HCT116 (cell line): ENCODE results near the gene OPRL1. TPM values are rescaled to one million over a fixed set of nuclear protein-coding genes. Genes with fewer than 3 reads are reported as not detected.

ENCODE experiments used
- ATAC-seq: fragments of 200-7000 bp; cut with Tn5 transposase; 2 replicates; pipeline ENCODE4 v1.9.1; 2020; ENCODE audit warnings: mild to moderate bottlenecking, moderate library complexity
- BruUV-seq: library from RNA; stranded (reverse); fragments of 400-500 nt; replicated peaks from 2 replicates; lab custom pipeline; 2021; lab: Mats Ljungman, UMichigan
- CTCF ChIA-PET: fragments of 300-600 bp; sonication (Branson Sonifier 250); formaldehyde crosslinking; loops from one replicate; lab custom pipeline; 2021; ENCODE audit warnings: antibody characterized with exemption; lab: Charles Lee
- POLR2A ChIA-PET: fragments of 300-600, 350-600 bp; sonication (Branson Sonifier 250); formaldehyde crosslinking; loops from one replicate; lab custom pipeline; 2021; ENCODE audit warnings: antibody characterized with exemption; lab: Charles Lee
- RAD21 ChIA-PET, 2 experiments: fragments of 300-600 bp; sonication (Branson Sonifier 250); formaldehyde crosslinking; loops; one replicate each; lab custom pipeline; 2023; ENCODE audit warnings: low total read pairs in 2 of 2; ENCODE audit not compliant: uncharacterized antibody in 2 of 2, unreplicated experiment in 2 of 2, low non-redundant PET in 1 of 2; lab: Charles Lee
- DNase-seq: peaks from one replicate; pipeline ENCODE4 v3.0.0-alpha.2; 2010; ENCODE audit warnings: low read depth, low spot score
- H2AFZ ChIP-seq: fragments of 200-600 bp; shearing (Covaris generic), sonication (generic); 2 replicates; pipeline ENCODE4 v1.6.1; 2017; ENCODE audit warnings: low read depth, mixed run types, mixed read lengths, antibody characterized with exemption, low read length; ENCODE audit not compliant: poor library complexity, severe bottlenecking
- H3K27ac ChIP-seq: 2 replicates; pipeline ENCODE4 v1.5.1; 2012; ENCODE audit warnings: low read depth, low read length
- H3K27me3 ChIP-seq: fragments of 200-600 bp; sonication (generic); 2 replicates; pipeline ENCODE4 v1.6.1; 2016; ENCODE audit warnings: mixed run types, low read length, mixed read lengths; ENCODE audit not compliant: insufficient read depth
- H3K36me3 ChIP-seq, 2 experiments: fragments of 200-500 bp in 1 of 2; fragments of 200-600 bp in 1 of 2; sonication (Bioruptor generic) in 1 of 2; sonication (generic) in 1 of 2; 2 replicates each; pipeline versions ENCODE4 v1.5.1 to v1.6.1; 2014 to 2016; ENCODE audit warnings: low read length in 2 of 2, inconsistent platforms in 1 of 2, mixed read lengths in 1 of 2, mixed run types in 1 of 2; ENCODE audit not compliant: insufficient read depth in 2 of 2, control insufficient read depth in 1 of 2
- H3K4me1 ChIP-seq, 2 experiments: fragments of 200-600 bp in 1 of 2; sonication (generic) in 1 of 2; 2 replicates each; pipeline versions ENCODE4 v1.5.1 to v1.6.1; 2012 to 2017; ENCODE audit warnings: low read length in 2 of 2, inconsistent platforms in 1 of 2, mild to moderate bottlenecking in 1 of 2, mixed read lengths in 1 of 2, mixed run types in 1 of 2, moderate library complexity in 1 of 2; ENCODE audit not compliant: insufficient read depth in 2 of 2, control insufficient read depth in 1 of 2
- H3K4me2 ChIP-seq: fragments of 200-600 bp; sonication (generic); 2 replicates; pipeline ENCODE4 v1.6.1; 2017; ENCODE audit warnings: mixed run types, low read length, mixed read lengths
- H3K4me3 ChIP-seq, 2 experiments: fragments of 200-600 bp in 1 of 2; sonication (generic) in 1 of 2; replicated peaks in 1 of 2; 2 replicates each; pipeline ENCODE4 v1.5.1; 2011 to 2016; ENCODE audit warnings: low read length in 2 of 2, control low read depth in 1 of 2, low read depth in 1 of 2, mild to moderate bottlenecking in 1 of 2, mixed read lengths in 1 of 2, mixed run types in 1 of 2
- H3K79me2 ChIP-seq: fragments of 200-600 bp; sonication (generic); 2 replicates; pipeline ENCODE4 v1.6.1; 2017; ENCODE audit warnings: mild to moderate bottlenecking, mixed run types, low read length, moderate library complexity, mixed read lengths; ENCODE audit not compliant: insufficient read depth
- H3K9ac ChIP-seq: fragments of 200-600 bp; sonication (generic); 2 replicates; pipeline ENCODE4 v1.6.1; 2016; ENCODE audit warnings: low read length, mixed read lengths
- H3K9me2 ChIP-seq: fragments of 200-600 bp; sonication (generic), shearing (Covaris generic); 2 replicates; pipeline ENCODE4 v1.6.1; 2017; ENCODE audit warnings: mixed run types, mild to moderate bottlenecking, moderate library complexity; ENCODE audit not compliant: insufficient read depth
- H3K9me3 ChIP-seq, 2 experiments: fragments of 200-500 bp in 1 of 2; fragments of 200-600 bp in 1 of 2; sonication (Bioruptor generic) in 1 of 2; sonication (generic) in 1 of 2; 2 replicates each; pipeline ENCODE4 v1.6.1; 2014 to 2017; ENCODE audit warnings: low read length in 2 of 2, mixed read lengths in 2 of 2, inconsistent platforms in 1 of 2, low read depth in 1 of 2, mild to moderate bottlenecking in 1 of 2, mixed run types in 1 of 2, moderate library complexity in 1 of 2; ENCODE audit not compliant: control insufficient read depth in 1 of 2, insufficient read depth in 1 of 2
- H4K20me1 ChIP-seq: fragments of 200-600 bp; sonication (generic), shearing (Covaris generic); 2 replicates; pipeline ENCODE4 v1.6.1; 2017; ENCODE audit warnings: mixed run types, mild to moderate bottlenecking, moderate library complexity; ENCODE audit not compliant: insufficient read depth
- CEBPB ChIP-seq: IDR thresholded peaks from 2 replicates; pipeline ENCODE4 v1.6.1; 2012; ENCODE audit warnings: low read depth
- intact Hi-C: fragments of 100-400 bp; cut with micrococcal nuclease; formaldehyde crosslinking; loops from 2 replicates; pipeline ENCODE4 v1.10.0; 2022
- total RNA-seq: library from RNA; stranded (reverse); gene quantifications from one replicate; pipeline ENCODE4 v1.2.1, GENCODE V29; 2021; ENCODE audit not compliant: unreplicated experiment
- TF ChIP-seq, protein P1 (sequence below): IDR thresholded peaks from 2 replicates; pipeline ENCODE4 v1.6.1; 2012; ENCODE audit warnings: low read depth

OPRL1 gene
- total RNA-seq, 1 experiment from 2014 or later: 1.6 TPM

GRCh38 chr20:64064145-64064698 lies 15.7 kb upstream of the OPRL1 start:
- Histone ChIP-seq H3K9me2 (no peaks in the 10 kb centered on the region), H4K20me1 (no peaks in the 10 kb centered on the region), H3K36me3 (no peaks in the 10 kb centered on the region), H3K9ac (peak overlapping the region; percentile 78), H3K4me2 (peak overlapping the region; percentile 84), H3K4me1 (peaks cover 42 to 54% of the 10 kb centered on the region in 2 experiments), H2AFZ (no peak overlapping the region), H3K9me3 (no peaks in the 10 kb centered on the region)
- intact Hi-C loops: no loop called here
- ChIA-PET POLR2A (interaction anchor here (1.0 kb wide), 1 partner anchor 9 kb away, joined by 3 read pairs; no protein-coding TSS in a partner anchor), RAD21 (no interaction called here), CTCF (interaction anchor here (0.7 to 1.3 kb wide), 2 partner anchors 38 to 84 kb away, joined by 3 to 4 read pairs; partner anchors contain the start of gene PRPF6)
- no peak for TF ChIP-seq CEBPB
- TF ChIP-seq, protein P1, sequence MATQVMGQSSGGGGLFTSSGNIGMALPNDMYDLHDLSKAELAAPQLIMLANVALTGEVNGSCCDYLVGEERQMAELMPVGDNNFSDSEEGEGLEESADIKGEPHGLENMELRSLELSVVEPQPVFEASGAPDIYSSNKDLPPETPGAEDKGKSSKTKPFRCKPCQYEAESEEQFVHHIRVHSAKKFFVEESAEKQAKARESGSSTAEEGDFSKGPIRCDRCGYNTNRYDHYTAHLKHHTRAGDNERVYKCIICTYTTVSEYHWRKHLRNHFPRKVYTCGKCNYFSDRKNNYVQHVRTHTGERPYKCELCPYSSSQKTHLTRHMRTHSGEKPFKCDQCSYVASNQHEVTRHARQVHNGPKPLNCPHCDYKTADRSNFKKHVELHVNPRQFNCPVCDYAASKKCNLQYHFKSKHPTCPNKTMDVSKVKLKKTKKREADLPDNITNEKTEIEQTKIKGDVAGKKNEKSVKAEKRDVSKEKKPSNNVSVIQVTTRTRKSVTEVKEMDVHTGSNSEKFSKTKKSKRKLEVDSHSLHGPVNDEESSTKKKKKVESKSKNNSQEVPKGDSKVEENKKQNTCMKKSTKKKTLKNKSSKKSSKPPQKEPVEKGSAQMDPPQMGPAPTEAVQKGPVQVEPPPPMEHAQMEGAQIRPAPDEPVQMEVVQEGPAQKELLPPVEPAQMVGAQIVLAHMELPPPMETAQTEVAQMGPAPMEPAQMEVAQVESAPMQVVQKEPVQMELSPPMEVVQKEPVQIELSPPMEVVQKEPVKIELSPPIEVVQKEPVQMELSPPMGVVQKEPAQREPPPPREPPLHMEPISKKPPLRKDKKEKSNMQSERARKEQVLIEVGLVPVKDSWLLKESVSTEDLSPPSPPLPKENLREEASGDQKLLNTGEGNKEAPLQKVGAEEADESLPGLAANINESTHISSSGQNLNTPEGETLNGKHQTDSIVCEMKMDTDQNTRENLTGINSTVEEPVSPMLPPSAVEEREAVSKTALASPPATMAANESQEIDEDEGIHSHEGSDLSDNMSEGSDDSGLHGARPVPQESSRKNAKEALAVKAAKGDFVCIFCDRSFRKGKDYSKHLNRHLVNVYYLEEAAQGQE: no peak
- TF ChIP-seq, all 23 proteins: peak for 0
- Histone ChIP-seq H3K4me3 (peak overlapping the region; percentile 78 to 84), H3K27ac (peak overlapping the region; percentile 76), H3K27me3 (no peaks in the 10 kb centered on the region), H3K79me2 (no peaks in the 10 kb centered on the region)
- BruUV-seq: TSS peak; percentile 51
- peak; percentile 27 for ATAC-seq
- peak; percentile 22 for DNase-seq
